GM12801 (cell line): ENCODE results near the gene TECPR1.

Experiments used
- TF ChIP-seq, protein P1 (sequence below): IDR thresholded peaks from one replicate; pipeline ENCODE4 v1.5.1; 2011; ENCODE audit warnings: control low read depth; ENCODE audit not compliant: insufficient read length; ENCODE audit errors: extremely low read depth

The TECPR1 gene

DNA sequence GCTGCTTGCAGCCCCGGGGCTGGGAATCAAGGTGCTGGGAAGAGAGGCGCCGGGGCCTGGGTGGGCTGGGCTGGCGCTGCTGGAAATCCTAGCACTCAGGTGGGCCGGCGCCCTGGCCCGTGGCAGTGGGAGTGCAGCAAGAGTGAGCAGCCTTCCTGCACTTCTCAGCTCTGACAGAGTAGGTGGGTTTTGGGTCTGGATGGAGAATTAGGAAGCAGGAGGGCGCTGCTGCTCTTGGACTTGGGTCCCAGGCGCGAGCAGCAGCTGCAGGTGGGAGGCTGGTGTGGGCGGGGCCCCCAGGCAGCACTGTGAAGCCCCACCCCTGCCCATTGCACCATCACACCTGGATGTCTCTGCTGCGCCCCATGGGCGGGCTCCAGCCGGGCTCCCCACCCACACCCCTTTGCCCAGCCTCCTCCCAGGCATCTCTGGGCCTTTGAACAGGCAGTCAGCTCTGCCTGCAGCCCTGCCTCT lies 35.5 kb upstream of the TECPR1 start:
- TF ChIP-seq, protein P1, sequence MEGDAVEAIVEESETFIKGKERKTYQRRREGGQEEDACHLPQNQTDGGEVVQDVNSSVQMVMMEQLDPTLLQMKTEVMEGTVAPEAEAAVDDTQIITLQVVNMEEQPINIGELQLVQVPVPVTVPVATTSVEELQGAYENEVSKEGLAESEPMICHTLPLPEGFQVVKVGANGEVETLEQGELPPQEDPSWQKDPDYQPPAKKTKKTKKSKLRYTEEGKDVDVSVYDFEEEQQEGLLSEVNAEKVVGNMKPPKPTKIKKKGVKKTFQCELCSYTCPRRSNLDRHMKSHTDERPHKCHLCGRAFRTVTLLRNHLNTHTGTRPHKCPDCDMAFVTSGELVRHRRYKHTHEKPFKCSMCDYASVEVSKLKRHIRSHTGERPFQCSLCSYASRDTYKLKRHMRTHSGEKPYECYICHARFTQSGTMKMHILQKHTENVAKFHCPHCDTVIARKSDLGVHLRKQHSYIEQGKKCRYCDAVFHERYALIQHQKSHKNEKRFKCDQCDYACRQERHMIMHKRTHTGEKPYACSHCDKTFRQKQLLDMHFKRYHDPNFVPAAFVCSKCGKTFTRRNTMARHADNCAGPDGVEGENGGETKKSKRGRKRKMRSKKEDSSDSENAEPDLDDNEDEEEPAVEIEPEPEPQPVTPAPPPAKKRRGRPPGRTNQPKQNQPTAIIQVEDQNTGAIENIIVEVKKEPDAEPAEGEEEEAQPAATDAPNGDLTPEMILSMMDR, result no peak

DNA sequence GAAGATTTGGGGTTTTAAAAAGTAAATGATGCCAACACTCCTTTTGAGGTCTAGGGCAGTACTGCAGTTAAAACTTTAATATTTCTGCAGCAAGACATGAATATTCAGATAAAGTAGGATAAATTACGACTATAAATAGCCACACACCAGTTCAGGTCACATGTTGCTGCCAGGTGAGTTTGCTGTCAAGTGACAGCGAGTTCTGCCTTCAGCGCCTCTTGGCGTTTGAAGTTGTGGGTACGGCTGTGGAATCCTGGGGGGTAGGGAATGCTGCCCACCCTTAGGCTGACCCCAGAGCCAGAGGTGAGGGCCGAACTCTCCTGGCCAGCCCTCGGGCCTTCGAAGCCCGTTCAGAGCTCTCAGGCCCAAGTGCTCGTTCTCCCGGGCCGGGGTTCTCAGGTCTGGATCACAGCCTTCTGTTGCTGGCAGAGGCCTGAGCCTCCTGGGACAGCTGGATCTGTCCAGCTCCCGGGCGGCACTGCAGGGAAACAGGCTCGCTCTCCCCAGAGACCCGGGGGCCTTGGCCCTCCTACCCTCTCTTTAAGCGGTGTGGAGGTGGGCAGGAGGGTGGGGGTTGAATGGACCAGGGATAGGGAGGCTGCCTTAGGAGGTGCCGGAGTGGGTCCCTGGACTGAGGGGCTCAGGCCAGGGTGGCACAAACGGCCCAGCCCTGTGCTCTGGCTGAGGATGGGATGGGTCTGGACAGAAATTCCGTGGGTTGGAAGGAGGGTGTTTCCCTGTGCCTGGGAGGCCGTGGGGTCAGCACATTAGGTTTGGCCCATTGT lies 34.9 kb upstream of the TECPR1 start:
- TF ChIP-seq, protein P1, result no peak

DNA sequence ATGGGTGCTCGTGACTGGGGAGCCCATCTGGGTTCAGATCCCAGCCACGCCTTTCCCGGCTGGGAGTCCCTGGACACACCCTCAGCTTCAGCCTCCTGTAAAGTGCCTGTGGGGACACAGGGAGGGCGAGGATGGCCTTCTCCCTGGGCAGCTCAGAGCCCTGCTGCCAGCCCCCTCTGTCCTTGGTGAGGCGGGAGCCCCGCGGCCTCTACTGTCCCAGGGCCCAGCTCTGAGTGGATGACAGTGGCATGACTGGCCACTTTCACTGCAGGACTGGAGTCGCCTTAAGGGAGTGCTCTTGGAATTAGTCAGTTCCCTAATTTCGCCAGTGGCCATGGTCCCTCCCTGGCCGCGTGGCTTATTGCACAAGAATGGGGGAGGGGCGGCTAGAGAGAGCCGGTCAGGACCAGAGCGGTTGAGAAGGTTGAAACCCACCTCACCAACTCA lies 34.1 kb upstream of the TECPR1 start:
- TF ChIP-seq, protein P1, result no peak

DNA sequence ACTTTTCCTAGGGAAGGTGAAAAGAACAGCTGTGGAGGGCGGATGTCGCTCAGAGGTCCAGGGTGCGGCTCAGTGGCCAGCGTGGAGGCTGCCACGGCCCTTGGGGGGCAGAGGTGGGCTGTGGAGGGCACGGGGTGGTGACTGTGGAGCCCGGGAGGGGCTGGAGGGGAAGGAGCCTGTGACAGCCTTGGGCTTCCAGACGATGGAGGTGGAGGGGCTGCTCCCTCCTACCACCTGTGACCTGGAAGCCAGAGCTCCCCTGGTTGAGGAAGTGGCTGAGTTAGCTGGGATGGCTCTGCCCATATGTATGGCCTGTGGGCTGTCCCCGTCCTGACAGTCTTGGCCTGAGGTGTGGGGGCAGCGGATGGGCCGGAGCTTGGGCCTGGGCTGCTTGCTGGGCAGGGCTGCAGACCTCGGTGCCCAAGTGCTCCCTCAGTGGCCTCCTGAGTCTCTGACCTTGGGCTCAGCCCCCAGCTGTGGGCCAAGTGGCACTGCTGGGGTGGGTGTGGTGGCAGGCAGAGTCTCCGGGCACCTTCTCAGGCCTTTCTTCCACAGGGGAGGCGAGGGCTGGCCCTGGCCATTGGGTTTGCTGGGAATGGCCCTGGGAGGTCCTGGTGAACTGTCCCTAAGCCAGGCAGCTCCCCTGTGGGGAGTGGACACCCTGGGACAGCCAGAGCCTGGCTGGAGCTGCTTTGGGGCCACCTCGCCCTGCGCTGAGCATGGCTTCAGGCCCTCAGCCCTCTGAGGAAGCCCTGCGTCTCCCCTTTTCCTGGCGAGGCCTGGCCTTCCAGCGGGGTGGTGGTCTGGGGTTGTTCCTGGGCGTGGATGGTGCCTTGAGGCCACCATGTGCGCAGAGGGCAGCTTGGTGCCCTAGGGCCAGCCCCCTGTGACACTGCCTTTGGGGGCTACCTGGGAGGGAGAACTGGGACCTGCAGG lies 33.4 kb upstream of the TECPR1 start:
- TF ChIP-seq, protein P1, result no peak

DNA sequence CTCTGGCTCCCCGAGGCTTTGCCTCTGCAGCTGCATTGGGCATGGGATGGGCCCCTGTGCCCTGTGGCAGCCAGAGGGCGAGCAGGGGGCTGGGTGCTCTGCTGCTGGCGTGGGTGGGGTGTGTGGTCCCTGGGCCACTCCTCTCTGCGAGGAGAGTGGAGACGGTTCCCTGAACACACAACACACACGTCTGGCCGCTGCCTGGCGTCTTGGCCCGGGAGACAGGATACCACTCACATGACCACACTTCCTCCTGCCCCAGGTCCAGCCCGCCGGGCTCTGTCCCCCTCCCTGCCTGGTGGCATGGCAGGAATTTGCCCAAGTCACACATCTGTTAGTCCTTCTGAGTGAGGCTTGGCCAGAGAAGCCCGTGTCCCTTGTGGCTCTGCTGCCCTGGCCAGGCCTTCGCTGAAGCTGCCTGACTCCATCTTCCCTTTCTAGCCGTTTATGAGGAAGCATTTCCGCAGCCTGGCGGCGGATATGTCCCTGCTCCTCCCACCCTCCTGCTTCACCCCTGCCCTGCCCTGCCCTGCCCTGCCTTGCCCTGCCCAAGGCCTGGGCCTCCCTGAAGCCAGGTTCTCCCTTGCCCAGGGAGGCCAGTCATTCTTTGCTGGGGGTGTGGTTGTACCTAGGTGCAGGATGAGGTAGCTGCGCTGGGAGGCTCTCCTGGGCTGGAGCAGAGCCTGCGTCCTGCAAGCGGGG lies 32.5 kb upstream of the TECPR1 start:
- TF ChIP-seq, protein P1, result no peak

DNA sequence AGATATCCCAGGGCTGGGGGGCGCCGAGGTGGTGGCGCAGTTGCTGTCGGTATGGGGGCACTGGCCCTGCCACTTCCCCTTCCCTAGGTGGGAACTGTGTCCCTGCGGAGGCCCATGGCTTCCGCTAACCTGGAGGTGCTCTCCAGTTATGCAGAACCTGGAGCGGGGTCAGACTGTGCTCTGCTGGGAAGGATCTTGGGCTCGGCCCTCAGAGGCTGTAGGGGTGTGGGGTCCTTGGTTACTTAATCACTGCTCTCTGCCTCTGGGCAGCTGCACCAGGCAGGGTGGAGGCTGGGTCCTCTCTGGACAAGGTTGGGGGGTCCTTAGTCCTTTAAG lies 31.8 kb upstream of the TECPR1 start:
- TF ChIP-seq, protein P1, result no peak

DNA sequence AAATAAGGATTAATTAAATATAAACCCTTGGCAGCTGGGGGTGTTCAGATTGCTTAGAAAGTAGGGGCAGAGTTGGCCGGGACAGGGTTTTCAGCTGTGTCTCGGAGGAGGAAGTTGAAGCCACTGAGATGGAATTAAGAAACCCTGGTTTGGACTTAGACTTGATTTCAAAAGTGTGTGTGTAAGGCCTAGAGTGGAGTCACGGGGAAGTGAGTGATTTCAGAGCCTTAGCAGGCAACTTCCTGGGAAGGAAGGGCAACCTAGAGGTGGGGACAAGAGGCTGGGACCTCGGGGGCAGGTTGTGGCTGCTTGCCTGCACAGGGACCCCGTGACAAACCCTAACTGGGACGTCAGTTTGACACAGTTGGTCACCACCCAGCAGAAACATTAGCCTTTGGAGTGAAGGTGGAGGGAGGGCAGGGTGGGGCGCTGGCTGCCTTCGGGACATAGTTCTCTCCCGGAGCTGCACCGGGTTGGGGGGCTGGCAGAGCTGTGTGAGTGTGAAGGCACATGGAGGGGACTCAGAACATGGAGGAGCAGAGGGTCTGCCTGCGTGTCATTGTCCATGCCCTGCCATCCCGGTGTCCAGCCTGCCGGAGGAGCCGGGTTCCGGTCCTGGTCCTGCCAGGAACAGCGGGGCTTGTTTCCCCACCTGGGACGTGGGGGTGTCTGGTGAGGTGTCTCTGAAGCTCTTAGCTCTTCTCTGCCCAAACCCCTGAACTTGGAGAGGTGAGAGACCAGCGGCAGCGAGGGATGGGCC lies 31.3 kb upstream of the TECPR1 start:
- TF ChIP-seq, protein P1, result no peak
